Measurements from ENCODE around the gene PSMD6.

DNA sequence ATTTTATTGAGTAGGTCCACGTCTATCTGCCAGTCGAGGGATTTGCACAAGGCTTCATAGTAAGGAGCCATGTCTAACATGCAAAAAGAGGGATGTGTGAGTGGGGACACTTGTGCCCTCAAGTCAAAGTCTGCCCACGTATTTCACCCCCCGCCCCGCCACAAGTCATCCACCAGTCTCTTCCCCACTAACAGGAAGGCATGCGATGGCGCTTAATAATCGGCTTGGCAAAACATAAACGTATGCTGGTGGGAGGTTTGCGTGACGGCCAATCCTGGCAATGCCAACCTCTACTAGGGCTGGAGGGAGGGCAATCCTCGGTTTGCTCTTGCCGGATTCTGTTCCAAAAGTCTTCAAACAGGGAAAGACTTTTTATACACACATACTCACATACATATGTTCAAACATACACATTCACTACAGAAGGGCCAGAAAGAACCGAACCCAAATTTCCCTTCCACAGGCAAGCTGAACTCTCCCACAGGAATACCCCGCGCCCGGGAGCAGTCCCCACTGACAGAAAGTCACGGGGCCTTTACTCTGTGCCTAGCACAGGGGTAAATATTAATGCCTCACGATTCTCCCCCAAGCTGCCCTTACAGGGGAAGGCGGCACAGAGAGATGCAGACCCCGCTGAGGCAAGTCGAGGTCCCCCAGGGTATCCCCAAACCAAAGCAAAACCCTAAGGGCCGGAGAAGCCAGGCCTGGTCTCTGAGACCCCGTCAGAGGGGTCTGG, 675 bp downstream of the PSMD6 start:
- TF ChIP-seq, protein P1, sequence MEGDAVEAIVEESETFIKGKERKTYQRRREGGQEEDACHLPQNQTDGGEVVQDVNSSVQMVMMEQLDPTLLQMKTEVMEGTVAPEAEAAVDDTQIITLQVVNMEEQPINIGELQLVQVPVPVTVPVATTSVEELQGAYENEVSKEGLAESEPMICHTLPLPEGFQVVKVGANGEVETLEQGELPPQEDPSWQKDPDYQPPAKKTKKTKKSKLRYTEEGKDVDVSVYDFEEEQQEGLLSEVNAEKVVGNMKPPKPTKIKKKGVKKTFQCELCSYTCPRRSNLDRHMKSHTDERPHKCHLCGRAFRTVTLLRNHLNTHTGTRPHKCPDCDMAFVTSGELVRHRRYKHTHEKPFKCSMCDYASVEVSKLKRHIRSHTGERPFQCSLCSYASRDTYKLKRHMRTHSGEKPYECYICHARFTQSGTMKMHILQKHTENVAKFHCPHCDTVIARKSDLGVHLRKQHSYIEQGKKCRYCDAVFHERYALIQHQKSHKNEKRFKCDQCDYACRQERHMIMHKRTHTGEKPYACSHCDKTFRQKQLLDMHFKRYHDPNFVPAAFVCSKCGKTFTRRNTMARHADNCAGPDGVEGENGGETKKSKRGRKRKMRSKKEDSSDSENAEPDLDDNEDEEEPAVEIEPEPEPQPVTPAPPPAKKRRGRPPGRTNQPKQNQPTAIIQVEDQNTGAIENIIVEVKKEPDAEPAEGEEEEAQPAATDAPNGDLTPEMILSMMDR (IDR thresholded peaks at IDR 0.05): no peak
- no peak for TF ChIP-seq POLR2A (IDR thresholded peaks at IDR 0.05)
